OCI-LY3 (cell line): ENCODE results near the gene PPP1R12B.

Experiments used
- EZH2phosphoT487 ChIP-seq: fragments of 200-600 bp; shearing (Covaris generic); IDR thresholded peaks from 2 replicates; pipeline ENCODE4 v1.6.1; 2018; ENCODE audit warnings: antibody characterized with exemption, mixed run types, low read depth
- TF ChIP-seq, protein P1 (sequence below): fragments of 200-600, 300-600 bp; sonication (generic); IDR thresholded peaks from 2 replicates; pipeline ENCODE4 v1.5.1; 2014; ENCODE audit warnings: antibody characterized with exemption, low read length, low read depth

DNA sequence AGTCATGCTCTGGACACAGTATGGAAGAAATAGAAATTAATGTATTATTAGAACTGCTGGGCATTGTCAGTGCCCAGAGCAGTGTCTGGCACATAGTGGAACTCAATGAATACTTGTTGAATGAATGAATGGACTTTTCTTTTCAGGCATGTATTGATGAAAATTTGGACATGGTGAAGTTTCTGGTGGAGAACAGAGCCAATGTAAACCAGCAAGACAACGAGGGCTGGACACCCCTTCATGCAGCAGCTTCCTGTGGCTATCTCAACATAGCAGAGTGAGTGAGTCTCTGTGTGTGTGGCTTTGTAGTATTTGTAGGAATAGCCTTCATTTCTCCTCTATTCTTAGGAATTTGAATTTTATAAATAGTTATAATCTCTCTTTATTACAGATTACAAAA, 68.1 kb downstream of the PPP1R12B start:
- TF ChIP-seq, protein P1, sequence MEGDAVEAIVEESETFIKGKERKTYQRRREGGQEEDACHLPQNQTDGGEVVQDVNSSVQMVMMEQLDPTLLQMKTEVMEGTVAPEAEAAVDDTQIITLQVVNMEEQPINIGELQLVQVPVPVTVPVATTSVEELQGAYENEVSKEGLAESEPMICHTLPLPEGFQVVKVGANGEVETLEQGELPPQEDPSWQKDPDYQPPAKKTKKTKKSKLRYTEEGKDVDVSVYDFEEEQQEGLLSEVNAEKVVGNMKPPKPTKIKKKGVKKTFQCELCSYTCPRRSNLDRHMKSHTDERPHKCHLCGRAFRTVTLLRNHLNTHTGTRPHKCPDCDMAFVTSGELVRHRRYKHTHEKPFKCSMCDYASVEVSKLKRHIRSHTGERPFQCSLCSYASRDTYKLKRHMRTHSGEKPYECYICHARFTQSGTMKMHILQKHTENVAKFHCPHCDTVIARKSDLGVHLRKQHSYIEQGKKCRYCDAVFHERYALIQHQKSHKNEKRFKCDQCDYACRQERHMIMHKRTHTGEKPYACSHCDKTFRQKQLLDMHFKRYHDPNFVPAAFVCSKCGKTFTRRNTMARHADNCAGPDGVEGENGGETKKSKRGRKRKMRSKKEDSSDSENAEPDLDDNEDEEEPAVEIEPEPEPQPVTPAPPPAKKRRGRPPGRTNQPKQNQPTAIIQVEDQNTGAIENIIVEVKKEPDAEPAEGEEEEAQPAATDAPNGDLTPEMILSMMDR: no peak
- TF ChIP-seq EZH2phosphoT487: no peak
